ENCODE data around the gene SPRING1. TPM values are rescaled to one million over a fixed set of nuclear protein-coding genes. Genes with fewer than 3 reads are reported as not detected.
"Not testable (repeated sequence)": the region's sequence is repeated elsewhere in the genome, so short reads cannot be mapped to it uniquely, and the experiment has no call there.

The SPRING1 gene, protein sequence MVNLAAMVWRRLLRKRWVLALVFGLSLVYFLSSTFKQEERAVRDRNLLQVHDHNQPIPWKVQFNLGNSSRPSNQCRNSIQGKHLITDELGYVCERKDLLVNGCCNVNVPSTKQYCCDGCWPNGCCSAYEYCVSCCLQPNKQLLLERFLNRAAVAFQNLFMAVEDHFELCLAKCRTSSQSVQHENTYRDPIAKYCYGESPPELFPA
- 25.0 and 38.0 TPM in 2 replicates for polyA plus RNA-seq (2014; cell fraction: cytosol; rRNA removed)
- polyA plus RNA-seq (2014; cell fraction: nucleus; rRNA removed): 12.8 and 18.9 TPM in 2 replicates

DNA sequence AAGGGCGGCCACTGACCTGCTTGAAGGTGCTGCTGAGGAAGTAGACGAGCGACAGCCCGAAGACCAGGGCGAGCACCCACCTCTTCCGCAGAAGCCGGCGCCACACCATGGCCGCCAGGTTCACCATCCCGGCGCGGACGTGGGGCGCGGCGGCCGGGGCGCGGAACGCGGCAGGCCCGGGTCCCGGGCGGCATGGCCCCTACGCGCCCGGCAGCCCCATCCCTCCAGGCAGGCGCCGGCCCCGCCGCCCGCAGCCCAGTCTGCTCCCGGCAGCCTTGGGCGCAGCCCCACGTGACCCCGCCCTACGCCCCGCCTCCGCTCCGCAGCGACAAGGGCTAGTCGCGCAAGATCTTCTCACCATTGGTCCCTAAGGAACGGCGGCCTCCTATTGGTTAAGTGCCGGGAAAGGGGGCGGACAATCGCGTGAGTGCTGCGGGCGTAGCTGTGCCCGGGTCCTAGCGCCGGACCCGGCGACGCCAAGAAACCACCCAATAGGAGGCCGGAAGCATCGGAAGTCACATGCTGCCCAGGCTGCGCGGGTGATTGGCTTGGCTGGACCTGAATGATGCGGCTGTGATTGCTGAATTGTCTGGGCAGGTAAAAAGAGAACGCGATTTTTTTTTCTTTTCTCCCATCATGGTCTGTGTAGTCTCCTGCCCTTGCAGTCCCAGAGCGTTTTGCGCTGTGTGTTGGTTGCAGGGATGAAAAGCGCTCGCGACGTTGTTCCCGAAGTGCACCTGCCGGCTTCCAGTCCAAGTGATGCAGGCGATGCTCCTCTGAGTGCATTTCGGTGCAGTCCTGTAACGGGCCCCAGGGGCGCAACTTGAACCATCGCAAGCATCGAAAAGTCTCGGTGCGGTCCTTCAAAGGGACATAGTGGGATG lies at the start of gene SPRING1, which contains the start of gene RNFT2:
SPRING1 (minus strand) TSS at position 296 of the 884 bp plus-strand sequence; CDS start at position 127, 169 bp downstream.
RNFT2 (plus strand) TSS at position 542 of the 884 bp plus-strand sequence. CDS start 2,183 bp downstream, outside the sequence.
- DNase-seq (ENCODE audit: low spot score): peak; percentile 99

DNA sequence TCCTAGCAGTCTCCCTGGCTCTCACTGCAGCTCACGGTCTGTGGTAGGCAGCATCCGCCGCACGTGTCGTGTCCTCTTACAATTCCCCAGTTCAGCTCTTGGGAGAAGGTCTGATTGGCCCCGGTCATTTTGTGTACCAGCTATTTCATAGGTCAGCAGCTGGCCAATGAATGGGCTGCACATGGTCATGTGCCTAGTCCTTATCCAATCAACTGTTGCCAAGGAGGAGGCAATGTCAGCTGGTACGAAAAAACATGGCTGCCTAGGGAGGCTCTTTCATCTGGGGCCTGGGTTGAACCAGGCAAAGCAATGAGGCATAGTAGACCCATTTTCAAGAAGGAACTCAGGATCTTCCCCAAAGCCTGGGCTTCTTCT lies 46.4 kb upstream of the SPRING1 start:
- DNase-seq (ENCODE audit: low spot score): peak; percentile 27

DNA sequence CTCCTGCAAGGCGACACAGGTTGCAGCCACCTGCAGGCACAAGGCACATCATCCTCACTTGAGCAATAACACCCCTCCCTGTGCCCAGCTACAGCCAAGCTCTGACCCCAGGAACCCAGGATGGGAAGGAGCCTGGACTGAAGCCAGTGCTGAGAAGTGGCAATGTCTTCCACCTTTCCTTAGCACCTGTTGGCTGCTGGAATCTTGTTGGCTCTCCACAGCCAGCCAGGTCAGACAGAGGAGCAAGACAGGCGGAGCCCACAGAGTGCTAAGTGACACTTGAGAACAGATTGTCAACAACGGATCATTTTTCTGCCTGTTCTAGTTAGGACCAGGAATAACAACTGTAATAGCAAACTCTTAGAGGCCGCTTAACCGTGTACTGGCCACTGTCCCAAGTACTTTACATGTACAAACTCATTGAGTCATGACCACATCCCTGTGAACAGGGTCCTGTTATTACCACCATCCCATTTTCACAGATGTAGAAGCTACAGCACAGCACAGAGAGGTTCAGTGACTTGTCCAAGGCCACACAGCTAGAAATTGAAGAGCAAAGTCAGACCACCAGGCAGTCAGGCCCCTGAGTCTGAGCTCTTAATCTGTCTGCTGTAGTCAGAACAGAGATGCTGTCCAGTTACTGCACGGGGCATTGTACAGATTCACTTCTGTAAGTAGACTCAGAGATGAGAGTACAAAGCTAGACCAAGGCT lies 45.8 kb upstream of the SPRING1 start:
- DNase-seq (ENCODE audit: low spot score): no peak

DNA sequence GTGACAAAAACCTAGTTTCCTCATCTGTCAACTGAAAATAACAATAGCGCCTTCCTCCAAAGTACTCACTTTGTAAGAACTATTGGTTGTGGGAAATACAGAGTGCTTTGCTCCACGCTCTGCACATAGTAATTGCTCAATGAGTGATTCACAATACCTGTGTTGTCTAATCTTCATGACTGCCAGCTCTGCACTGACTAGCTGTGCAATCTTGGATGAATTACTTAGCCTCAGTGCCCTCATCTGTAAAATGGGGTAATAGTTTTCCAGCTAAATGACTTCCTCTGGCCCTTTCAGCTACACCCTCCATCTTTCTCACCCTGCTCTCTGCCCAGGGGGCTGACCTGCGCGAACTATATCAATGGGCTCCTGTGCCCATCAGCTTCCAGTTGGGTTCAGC lies 43.1 kb upstream of the SPRING1 start:
- DNase-seq (ENCODE audit: low spot score): no peak

DNA sequence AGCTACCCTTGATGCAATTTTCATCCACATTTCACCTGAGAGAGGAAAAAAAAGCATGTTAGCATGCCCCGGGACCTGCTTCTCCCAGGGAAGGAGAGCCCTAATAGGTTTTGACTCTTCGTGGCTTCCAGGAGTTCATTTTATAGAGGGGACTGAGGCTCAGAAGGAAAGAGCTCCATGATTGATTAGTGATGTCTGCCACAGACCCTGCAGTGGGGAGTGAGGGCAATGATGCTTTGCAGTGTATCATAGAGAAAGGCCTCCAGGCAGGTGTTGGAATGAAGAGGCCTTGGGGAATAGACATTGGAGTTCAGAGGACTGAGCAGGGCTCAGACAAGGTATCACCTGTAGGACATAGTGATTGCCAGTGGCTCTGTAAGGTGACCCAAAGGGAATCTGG lies 41.7 kb upstream of the SPRING1 start:
- DNase-seq (ENCODE audit: low spot score): no peak

DNA sequence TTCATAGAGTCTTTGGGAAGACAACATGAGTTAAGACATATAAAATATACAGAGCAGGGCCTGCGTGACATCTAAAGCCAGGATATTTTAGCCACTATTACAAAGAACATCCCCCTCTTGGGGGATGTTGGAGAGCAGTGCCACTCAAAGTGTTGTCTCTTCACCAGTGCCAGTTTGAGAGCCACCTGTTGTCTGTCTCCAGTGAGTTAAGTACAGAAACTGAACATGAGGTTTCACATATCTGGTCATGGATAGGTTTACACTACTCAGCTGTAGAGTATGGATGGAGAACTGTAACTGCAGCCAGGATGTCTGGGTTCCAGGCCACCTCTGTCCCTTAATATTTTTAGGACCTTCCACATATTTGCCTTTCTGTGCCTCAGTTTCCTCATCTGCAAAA lies 39.4 kb upstream of the SPRING1 start:
- no peak for DNase-seq (ENCODE audit: low spot score)

DNA sequence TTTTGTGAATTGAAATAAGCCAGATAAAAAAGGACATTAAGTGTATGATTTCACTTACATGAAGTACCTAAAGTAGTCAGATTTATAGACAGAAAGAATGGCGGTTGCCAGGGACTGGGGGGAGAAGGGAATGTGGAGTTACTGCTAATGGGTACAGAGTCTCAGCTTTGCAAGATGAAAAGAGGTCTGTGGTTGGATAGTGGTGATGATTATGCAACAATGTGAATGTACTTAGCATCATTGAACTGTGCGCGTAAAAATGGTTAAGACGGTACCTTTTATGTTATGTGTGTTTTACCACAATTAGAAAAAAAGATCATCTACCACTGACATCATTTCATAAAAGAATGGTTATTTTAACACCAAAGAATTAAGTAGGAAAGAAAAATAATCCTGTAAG lies 36.2 kb upstream of the SPRING1 start:
- no peak for DNase-seq (ENCODE audit: low spot score)

DNA sequence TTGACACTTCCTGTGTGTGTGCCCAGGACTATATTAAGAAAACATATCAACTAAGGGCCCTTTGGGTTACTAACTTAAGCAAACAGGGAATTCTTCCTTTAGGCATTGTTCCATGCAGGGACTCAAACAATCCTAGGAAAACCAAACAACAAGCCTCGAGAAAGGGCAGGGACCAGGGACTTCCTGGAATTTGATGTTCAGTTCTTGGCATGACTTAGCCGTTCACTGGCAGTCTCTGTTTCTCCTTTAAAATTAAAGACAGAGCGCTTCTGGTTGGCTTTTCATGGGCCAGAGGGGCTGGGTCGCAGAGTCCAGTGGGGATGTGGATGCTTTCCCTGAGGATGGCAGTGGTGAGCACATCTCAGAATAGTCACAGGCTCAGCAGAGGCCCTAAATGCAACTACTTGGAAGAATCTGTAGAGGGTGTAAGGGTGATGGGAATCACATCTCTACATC lies 35.4 kb upstream of the SPRING1 start:
- no peak for DNase-seq (ENCODE audit: low spot score)

DNA sequence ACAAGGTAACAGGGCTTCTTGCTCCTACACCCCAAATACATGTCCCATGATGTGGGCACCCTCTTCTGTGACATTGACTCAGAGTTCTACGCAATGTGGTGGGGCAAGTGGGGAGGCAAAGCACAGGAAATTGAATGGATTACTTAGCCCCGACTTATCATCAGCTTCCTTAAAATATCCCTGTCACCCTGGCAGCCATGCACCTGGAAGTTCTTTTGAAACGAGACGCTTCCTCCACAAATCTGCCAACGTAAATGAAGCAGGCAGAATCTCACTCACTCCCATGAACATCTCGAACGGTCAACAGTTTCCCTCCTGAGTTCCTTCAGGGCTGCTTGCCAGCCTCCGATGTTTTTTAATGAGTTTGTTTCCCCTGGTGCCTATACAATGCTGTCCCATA lies 33.8 kb upstream of the SPRING1 start:
- no peak for DNase-seq (ENCODE audit: low spot score)

DNA sequence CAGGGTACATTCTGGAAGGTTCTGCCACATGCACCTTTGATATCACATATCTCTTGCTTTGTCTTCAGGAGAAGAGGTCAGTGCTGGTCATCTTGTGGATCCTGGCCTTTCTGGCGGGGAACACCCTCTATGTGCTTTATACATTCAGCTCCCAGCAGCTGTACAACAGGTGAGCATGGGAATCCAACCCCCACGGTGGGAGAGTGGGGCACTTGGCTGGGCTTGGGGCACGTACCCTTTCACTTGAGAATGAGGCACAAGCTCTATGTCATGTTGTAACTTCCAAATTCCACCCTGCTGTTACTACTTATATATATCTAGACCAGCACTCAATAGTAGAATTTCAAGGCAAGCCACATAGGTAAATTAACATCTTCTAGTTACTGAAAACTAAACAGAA lies 28.9 kb upstream of the SPRING1 start:
- no peak for DNase-seq (ENCODE audit: low spot score)

DNA sequence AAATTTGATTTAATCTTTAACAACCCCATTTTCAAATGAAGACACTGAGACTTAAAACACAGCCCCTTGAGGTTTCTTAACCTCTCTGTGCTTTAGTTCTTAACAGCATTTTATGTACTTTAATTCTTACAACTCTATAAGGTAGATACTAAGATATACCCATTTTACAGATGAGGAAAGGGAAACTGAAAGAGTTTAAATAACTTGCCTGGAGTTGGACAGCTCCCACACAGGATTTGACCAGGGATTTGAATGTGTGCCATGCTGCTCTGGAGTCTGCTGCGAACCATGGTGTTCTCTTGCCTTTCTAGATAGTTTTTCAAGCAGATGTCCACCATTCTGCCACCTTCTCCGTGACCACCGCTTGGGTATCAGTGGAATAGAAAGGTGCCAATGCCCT lies 28.4 kb upstream of the SPRING1 start:
- DNase-seq (ENCODE audit: low spot score): no peak

DNA sequence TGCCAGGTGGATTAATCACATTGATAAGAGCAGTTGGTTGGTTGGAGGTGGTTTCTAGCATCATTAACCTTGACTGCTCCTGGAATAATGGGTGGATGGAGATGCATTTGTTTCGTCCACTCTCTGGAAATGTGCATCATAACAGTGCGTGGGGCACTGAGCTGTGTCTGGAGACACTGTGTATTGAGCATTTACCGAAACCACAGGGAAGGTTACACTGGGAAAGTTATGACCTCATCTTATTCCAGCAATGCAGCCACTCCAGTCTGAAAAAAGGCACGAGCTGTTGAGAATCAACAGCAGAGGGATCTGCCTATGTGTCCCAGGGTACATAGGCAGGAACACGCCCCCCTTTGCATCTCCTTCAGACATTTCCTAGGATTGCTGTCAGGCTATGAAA lies 27.4 kb upstream of the SPRING1 start:
- DNase-seq (ENCODE audit: low spot score): no peak

DNA sequence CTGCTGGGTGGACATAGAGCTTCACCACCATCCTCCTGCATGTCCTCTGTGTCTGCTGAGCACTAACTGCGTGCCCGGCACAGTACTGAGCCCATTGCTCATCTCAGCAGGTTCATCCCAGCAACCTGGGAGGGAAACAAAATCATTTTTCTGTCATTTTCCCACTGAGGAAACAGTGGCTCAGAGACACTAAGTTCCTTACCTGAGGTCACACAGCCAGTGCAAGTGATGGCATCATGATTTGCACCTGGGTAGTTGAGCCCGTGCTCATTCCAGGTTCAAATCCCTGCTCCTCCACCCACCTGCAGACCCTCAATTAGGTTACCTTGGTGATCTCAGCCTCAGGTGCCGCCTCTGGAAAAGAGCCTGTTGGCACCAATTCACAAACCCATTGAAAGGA lies 23.6 kb upstream of the SPRING1 start:
- DNase-seq (ENCODE audit: low spot score): no peak

DNA sequence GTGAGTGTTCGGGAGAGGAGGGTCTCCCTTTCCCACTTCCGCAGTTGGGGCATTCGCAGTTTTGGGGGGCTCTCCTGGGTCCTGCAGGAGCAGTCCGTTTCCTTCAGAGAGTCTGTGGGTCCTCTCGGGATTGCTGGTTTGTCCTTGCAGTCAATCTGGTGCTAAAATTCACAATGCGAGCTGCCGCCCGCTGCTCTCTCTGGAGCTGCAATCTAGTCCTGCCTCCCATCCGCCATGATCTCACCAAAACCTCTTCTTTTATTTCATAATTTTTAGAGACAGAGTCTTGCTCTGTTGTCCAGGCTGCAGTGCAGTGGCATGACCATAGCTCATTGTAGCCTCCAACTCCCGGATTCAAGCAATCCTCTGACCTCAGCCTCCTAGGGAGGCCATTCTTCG lies 22.8 kb upstream of the SPRING1 start:
- no peak for DNase-seq (ENCODE audit: low spot score)

DNA sequence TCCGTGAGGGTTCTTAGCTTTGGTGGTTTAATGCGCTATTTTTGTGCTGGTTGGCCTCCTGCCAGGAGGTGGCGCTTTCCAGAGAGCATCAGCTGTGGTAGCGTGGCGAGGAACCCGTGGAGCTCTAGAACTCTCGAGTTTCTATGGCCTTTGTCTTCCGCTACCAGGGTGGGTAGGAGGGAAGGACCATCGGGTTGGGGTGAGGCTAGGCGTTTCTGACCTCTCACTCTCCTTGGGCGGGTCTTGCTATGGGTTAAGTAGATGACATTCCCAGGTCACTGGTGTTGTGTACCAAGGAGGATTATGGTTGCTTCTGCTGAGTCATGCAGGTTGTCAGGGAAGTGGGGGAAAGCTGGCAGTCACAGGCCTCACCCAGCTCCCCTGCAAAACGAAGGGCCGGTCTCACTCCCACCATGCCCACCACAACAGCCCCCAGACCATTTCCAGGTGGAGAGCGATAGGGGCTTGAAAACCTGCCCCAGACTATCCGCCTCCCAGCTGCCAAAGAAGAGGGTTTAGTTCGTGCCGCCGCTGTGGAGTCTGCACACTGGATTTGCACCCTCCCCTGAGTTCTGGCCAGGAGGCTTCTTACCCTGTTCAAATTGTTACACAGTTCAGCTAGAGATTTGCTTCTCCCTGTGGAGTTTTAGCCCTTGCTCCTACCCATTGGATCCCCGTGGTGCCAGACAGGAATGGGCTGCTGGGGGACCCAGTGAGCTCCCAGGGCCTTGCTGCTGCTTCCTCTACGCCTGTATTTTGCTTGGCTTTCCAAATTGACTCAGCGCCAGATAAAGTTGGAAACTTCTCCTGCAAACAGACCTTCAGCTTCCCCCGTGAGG lies 22.1 kb upstream of the SPRING1 start:
- no peak for DNase-seq (ENCODE audit: low spot score)

DNA sequence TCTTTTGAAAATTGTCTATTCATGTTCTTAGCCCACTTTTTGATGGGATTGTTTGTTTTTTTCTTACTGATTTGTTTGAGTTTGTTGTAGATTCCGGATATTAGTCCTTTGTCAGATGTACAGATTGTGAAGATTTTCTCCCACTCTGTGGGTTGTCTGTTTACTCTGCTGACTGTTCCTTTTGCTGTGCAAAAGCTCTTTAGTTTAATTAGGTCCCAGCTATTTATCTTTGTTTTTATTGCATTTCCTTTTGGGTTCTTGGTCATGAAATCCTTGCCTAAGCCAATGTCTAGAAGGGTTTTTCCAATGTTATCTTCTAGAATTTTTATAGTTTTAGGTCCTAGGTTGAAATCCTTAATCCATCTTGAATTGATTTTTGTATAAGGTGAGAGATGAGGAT lies 16.9 kb upstream of the SPRING1 start:
- DNase-seq (ENCODE audit: low spot score): not testable (repeated sequence)

DNA sequence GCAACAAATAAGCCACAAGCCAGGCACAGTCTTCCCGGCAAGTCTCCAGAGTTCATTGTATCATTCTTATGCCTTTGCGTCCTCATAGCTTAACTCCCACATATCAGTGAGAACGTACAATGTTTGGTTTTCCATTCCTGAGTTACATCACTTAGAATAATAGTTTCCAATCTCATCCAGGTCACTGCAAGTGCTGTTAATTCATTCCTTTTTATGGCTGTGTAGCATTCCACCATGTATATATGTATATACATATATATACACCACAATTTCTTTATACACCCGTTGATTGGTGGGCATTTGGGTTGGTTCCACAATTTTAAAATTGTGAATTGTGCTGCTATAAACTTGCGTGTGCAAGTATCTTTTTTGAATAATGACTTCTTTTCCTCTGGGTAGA lies 16.2 kb upstream of the SPRING1 start:
- not testable (repeated sequence) for DNase-seq (ENCODE audit: low spot score)

DNA sequence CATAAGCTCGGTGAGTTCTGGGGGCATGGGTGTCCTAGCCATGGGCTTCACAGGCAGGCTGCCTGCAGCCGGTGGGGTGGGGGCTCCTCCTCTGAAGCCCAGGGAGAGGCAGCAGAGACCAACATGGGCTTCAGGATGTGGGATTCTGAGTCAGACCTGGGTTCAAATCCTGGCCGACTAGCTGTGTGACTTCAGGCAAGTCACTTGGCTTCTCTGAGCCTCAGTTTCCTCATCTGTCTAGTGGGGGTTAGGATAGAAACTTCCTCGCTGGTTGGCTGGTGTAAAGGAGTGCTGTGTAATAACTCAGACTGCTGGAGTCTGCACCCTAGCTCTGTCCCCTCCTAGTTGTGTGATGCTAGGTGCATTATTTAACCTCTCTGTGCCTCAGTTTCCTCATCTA lies 12.4 kb upstream of the SPRING1 start:
- DNase-seq (ENCODE audit: low spot score): no peak

DNA sequence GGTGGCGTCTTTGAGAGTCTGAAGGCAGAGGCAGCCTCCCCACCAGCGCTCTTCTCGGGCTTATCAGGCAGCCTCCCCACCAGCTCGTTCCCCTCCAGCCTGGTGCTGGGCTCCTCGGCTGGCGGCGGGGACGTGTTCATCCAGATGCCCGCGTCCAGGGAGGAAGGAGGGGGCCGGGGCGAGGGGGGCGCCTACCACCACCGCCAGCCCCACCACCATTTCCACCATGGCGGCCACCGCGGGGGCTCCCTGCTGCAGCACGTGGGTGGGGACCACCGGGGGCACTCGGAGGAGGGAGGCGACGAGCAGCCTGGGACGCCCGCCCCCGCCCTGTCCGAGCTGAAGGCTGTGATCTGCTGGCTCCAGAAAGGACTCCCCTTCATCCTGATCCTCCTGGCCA lies 12.0 kb upstream of the SPRING1 start:
- no peak for DNase-seq (ENCODE audit: low spot score)

DNA sequence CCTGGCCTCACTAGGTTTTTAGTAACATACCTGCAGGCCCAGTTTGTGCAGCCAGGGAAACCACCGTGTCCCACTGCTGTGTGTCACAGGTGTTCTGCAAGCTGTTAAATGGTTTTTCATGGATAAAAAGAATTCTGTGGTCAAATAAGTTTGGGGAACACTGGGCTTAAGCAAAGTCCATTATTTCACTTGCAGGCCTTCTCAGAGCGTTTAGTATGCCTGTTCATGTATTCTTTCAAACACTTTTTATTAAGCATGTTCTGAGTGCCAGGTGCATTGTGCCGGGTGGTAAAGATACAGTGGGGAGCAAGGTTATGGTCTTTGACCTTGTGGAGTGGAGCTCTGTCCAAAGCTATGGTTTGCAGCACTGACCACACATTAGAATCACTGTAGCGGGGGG lies 7.7 kb upstream of the SPRING1 start:
- DNase-seq (ENCODE audit: low spot score): no peak

DNA sequence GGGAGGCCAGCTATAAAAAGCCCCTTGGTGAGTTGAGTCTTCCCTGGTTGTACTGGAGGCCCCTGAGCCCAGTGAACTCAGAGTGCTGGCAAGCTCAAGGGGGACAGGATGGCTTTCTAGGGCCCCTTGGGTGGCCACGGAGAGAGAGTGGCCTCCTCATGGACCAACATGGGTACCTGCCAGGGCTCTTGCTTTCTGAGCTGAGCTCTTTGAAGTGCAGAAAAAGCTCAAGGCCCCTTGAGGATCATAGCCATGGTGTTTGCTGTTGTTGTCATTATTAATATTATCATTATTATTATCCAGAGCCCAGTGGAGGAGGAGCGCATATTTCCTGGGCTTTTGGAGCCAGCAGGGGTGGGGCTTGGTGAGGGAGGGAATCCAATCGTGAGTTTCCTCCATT lies 6.9 kb upstream of the SPRING1 start:
- DNase-seq (ENCODE audit: low spot score): no peak
